Measurements from ENCODE around the gene LCTL.

GRCh38 chr15:66578286-66578875 lies 12.6 kb upstream of the LCTL start:
- TF ChIP-seq CTCF (IDR thresholded peaks at IDR 0.05) (no peak), POLR2A (IDR thresholded peaks at IDR 0.05) (no peak)
